Natural killer cell (primary cell): ENCODE results near the gene FBXW4. TPM values are rescaled to one million over a fixed set of nuclear protein-coding genes. Genes with fewer than 3 reads are reported as not detected.
"Not testable (repeated sequence)": the region's sequence is repeated elsewhere in the genome, so short reads cannot be mapped to it uniquely, and the experiment has no call there.

Experiments used
- ATAC-seq, 3 donors: fragments of 150-1000 bp in 2 of 3; fragments of 200-7000 bp in 1 of 3; cut with Tn5 transposase; 1 replicate in 1 of 3; 2 replicates in 2 of 3; pipeline ENCODE4 v1.10.0; 2021; ENCODE audit warnings: mild to moderate bottlenecking in 2 of 3, moderate library complexity in 2 of 3
- DNase-seq, 2 donors: peaks; one replicate each; pipeline versions ENCODE4 v3.0.0 to v3.0.0-alpha.2; 2013 to 2021; ENCODE audit warnings: mixed read lengths in 1 of 2
- H3K27ac ChIP-seq: one replicate; pipeline ENCODE4 v1.5.1; 2013; ENCODE audit warnings: mild to moderate bottlenecking, low read length
- H3K27me3 ChIP-seq: one replicate; pipeline ENCODE4 v1.6.1; 2013; ENCODE audit warnings: low read length; ENCODE audit not compliant: control insufficient read depth, insufficient read depth
- H3K36me3 ChIP-seq: one replicate; pipeline ENCODE4 v1.6.1; 2013; ENCODE audit warnings: low read length; ENCODE audit not compliant: control insufficient read depth, insufficient read depth
- H3K4me1 ChIP-seq: one replicate; pipeline ENCODE4 v1.6.1; 2013; ENCODE audit warnings: low read length; ENCODE audit not compliant: control insufficient read depth, insufficient read depth
- H3K4me3 ChIP-seq: one replicate; pipeline ENCODE4 v1.5.1; 2013; ENCODE audit warnings: low read length
- H3K9me3 ChIP-seq: one replicate; pipeline ENCODE4 v1.6.1; 2013; ENCODE audit warnings: low read length; ENCODE audit not compliant: control insufficient read depth, insufficient read depth
- H3K27ac Mint-ChIP-seq, 2 donors: one replicate each; pipeline ENCODE4 v1.8.0; 2022; ENCODE audit warnings: mild to moderate bottlenecking in 2 of 2, mixed read lengths in 2 of 2, moderate library complexity in 1 of 2
- H3K27me3 Mint-ChIP-seq, 2 donors: one replicate each; pipeline ENCODE4 v1.8.0; 2022; ENCODE audit warnings: low read depth in 2 of 2, mixed read lengths in 2 of 2
- H3K36me3 Mint-ChIP-seq: one replicate; pipeline ENCODE4 v1.8.0; 2022; ENCODE audit warnings: mixed read lengths
- H3K4me1 Mint-ChIP-seq, 2 donors: one replicate each; pipeline ENCODE4 v1.8.0; 2022; ENCODE audit warnings: mixed read lengths in 2 of 2
- H3K4me3 Mint-ChIP-seq: one replicate; pipeline ENCODE4 v1.8.0; 2022; ENCODE audit warnings: mild to moderate bottlenecking, moderate library complexity, mixed read lengths
- H3K9me3 Mint-ChIP-seq, 2 donors: one replicate each; pipeline ENCODE4 v1.8.0; 2022; ENCODE audit warnings: mixed read lengths in 2 of 2
- WGBS: methylation state at CpG from one replicate; pipeline ENCODE4 v1.1.7; 2013; ENCODE audit warnings: missing lambda C conversion rate; ENCODE audit not compliant: insufficient coverage; 5-methylcytosine and 5-hydroxymethylcytosine counted together
- intact Hi-C: fragments of 100-400 bp; cut with micrococcal nuclease; formaldehyde crosslinking; loops from one replicate; pipeline ENCODE4 v1.14.2; 2022
- total RNA-seq, 4 donors: library from RNA; stranded (reverse); fragments of 120-200 nt in 1 of 4; gene quantifications; one replicate each; pipeline versions ENCODE4 v1.2.3 to v1.2.4, GENCODE V29; 2013 to 2022
- TF ChIP-seq, protein P1 (sequence below): fragments of 200-600 bp; IDR thresholded peaks from one replicate; pipeline ENCODE4 v1.8.0; 2022; ENCODE audit warnings: antibody characterized with exemption

The FBXW4 gene
- total RNA-seq, 3 donors from 2014 or later (not counting 1 experiment from before 2014, with no cell fraction given) = 85.9 to 106 (median 91.9) TPM

DNA sequence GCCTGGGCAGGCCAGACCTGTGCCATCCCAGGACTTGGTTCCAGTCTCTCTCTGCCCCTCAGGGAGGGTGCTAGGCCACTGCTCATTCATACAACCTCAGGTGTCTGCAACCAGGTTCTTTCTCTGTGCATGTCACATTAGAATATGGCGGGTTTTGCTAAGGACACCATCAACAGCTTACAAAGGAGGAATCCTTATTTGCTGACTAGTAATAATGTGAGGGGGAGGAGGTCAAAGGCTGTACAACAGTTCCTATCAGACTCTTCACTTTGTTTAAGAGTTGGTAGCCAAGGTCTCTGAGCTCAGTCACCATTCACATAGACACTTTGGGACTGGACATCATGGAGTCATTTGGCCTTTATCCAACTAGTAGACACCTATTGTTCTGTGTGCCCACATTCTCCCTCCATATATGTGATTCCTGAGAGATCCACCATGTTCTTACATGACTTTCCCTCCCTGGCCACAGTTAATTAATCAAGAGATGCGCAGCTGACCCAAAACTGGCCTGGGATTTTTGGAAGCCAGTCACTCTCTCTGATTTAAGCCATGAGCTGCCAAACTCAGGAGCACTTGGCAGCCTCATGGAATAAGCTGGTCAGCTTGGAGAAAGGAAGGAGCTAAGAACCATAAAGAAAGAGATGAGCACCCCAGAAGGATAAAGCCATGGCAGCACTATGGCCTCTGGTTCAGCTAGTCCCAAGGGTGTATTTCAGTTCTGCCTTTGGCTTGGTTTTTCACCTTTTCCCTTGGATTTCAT, 55.6 kb downstream of the FBXW4 start:
- TF ChIP-seq, protein P1, sequence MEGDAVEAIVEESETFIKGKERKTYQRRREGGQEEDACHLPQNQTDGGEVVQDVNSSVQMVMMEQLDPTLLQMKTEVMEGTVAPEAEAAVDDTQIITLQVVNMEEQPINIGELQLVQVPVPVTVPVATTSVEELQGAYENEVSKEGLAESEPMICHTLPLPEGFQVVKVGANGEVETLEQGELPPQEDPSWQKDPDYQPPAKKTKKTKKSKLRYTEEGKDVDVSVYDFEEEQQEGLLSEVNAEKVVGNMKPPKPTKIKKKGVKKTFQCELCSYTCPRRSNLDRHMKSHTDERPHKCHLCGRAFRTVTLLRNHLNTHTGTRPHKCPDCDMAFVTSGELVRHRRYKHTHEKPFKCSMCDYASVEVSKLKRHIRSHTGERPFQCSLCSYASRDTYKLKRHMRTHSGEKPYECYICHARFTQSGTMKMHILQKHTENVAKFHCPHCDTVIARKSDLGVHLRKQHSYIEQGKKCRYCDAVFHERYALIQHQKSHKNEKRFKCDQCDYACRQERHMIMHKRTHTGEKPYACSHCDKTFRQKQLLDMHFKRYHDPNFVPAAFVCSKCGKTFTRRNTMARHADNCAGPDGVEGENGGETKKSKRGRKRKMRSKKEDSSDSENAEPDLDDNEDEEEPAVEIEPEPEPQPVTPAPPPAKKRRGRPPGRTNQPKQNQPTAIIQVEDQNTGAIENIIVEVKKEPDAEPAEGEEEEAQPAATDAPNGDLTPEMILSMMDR = no peak
- DNase-seq = no peak
- Histone ChIP-seq H3K4me3 (no peak overlapping the region), H3K27ac (no peak overlapping the region), H3K4me1 (no peaks in the 10 kb centered on the region), H3K36me3 (peaks cover 15% of the 10 kb centered on the region), H3K27me3 (no peaks in the 10 kb centered on the region), H3K9me3 (no peaks in the 10 kb centered on the region)
- Mint-ChIP-seq H3K9me3 (no peaks in the 10 kb centered on the region), H3K27ac (peak overlapping the region; percentile 63 to 71), H3K4me1 (peaks cover 17 to 36% of the 10 kb centered on the region in 2 donors), H3K4me3 (no peak overlapping the region), H3K27me3 (no peaks in the 10 kb centered on the region), H3K36me3 (no peaks in the 10 kb centered on the region)
- WGBS = 100% methylated on average over 1 of the region's 2 CpGs
- intact Hi-C loops = no loop called here
- ATAC-seq = no peak

DNA sequence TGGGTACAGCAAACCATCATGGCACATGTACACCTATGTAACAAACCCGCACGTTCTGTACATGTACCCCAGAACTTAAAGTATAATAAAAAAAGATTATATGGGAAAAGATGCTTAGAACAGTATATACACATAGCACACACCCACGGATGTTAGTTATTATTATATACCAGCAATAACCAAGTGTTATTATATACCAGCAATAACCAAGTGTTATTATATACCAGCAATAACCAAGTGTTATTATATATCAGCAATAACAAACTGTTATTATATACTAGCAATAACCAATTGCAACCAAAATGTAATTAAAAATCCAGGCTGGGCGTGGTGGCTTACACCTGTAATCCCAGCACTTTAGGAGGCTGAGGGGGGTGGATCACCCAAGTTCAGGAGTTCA, 61.5 kb downstream of the FBXW4 start:
- H3K27me3 Mint-ChIP-seq, H3K9me3 ChIP-seq, ATAC-seq, DNase-seq, intact Hi-C loops, H3K4me3 Mint-ChIP-seq, H3K4me3 ChIP-seq, H3K27ac ChIP-seq, H3K27me3 ChIP-seq, H3K36me3 Mint-ChIP-seq, H3K27ac Mint-ChIP-seq, H3K9me3 Mint-ChIP-seq, H3K4me1 ChIP-seq: not testable (repeated sequence)
- no CpG with 5 or more reads among the region's 4 CpGs for WGBS
- peaks cover 10% of the 10 kb centered on the region for H3K36me3 ChIP-seq
- peaks cover 25 to 31% of the 10 kb centered on the region in 2 donors for H3K4me1 Mint-ChIP-seq

DNA sequence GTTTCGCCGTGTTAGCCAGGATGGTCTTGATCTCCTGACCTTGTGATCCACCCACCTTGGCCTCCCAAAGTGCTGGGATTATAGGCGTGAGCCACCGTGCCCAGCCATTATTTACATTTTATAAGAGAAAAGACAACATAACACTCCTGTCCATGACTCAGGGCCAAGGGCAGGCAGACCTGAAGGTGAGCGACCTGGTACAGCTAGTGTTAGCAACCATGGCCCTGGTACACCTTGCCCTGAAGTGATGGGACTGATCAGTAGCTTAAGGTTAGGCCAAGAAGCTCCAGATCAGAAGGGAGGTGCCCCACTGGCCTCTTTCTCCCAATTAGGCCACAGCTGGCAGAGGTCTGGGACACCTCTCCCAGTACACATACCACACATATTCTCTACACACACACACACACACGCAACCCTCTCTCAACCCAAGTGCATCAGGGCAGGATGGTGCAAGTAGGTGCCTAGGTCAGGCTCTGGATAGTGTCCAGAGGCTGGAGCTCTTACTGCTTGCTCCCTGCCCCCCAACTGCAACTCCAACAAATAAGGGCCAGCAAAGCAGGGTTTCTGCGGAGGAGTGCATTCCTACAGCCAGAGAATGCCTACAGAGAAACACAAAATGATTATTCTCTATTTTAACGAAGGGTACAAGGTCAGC, 63.0 kb downstream of the FBXW4 start:
- no peaks in the 10 kb centered on the region for H3K9me3 Mint-ChIP-seq
- ATAC-seq (no peak), DNase-seq (no peak)
- H3K4me1 Mint-ChIP-seq = peaks cover 25 to 45% of the 10 kb centered on the region in 2 donors
- H3K4me3 ChIP-seq = no peak overlapping the region
- intact Hi-C loops = no loop called here
- H3K4me1 ChIP-seq = no peaks in the 10 kb centered on the region
- H3K36me3 Mint-ChIP-seq = no peaks in the 10 kb centered on the region
- 96% methylated on average over 8 of the region's 8 CpGs for WGBS
- TF ChIP-seq, protein P1 = no peak
- H3K27me3 Mint-ChIP-seq = no peaks in the 10 kb centered on the region
- H3K27ac ChIP-seq = no peak overlapping the region
- peak overlapping the region in 1 of 2 donors; percentile 70 for H3K27ac Mint-ChIP-seq
- peaks cover 18% of the 10 kb centered on the region for H3K36me3 ChIP-seq
- H3K9me3 ChIP-seq = no peaks in the 10 kb centered on the region
- no peaks in the 10 kb centered on the region for H3K27me3 ChIP-seq
- H3K4me3 Mint-ChIP-seq = no peak overlapping the region

DNA sequence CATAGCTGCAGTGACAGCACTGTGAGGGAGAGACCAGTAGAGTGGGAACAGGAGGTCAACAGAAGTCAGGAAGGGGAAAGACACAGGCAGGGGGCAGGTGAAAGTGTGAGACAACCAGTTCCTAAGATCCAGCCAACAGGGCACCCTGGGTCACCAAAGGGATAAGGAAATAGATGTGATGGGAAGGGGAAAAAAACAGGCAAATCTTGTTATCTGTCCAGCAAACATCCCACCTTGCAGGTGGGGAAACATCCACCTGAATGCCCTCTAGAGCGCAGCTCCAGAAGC, 64.4 kb downstream of the FBXW4 start:
- TF ChIP-seq, protein P1 = no peak
- Histone ChIP-seq H3K4me1 (no peaks in the 10 kb centered on the region), H3K27ac (no peak overlapping the region), H3K36me3 (peaks cover 22% of the 10 kb centered on the region), H3K9me3 (no peaks in the 10 kb centered on the region), H3K4me3 (no peak overlapping the region), H3K27me3 (no peaks in the 10 kb centered on the region)
- no peaks in the 10 kb centered on the region for H3K36me3 Mint-ChIP-seq
- H3K4me3 Mint-ChIP-seq = no peak overlapping the region
- no peaks in the 10 kb centered on the region for H3K27me3 Mint-ChIP-seq
- no peak for ATAC-seq
- H3K9me3 Mint-ChIP-seq = no peaks in the 10 kb centered on the region
- DNase-seq = no peak
- H3K4me1 Mint-ChIP-seq = peaks cover 29 to 49% of the 10 kb centered on the region in 2 donors
- H3K27ac Mint-ChIP-seq = no peak overlapping the region
- 100% methylated on average over 1 of the region's 1 CpG for WGBS
- intact Hi-C loops = no loop called here
